Chondrocyte (in vitro differentiated cells): ENCODE measurements around the gene ERFL. TPM values are rescaled to one million over a fixed set of nuclear protein-coding genes. Genes with fewer than 3 reads are reported as not detected.

ENCODE experiments used
- DNase-seq: peaks from one replicate; pipeline ENCODE4 v3.0.0; 2021; ENCODE audit warnings: mixed read lengths, low spot score
- H3K27ac Mint-ChIP-seq: one replicate; pipeline ENCODE4 v1.8.0; 2021; ENCODE audit warnings: mild to moderate bottlenecking, moderate library complexity, mixed read lengths; ENCODE audit not compliant: unreplicated experiment
- H3K27me3 Mint-ChIP-seq: 2 replicates; pipeline ENCODE4 v1.8.0; 2021; ENCODE audit warnings: low read depth, mixed read lengths
- H3K36me3 Mint-ChIP-seq: 2 replicates; pipeline ENCODE4 v1.8.0; 2021; ENCODE audit warnings: low read depth, mixed read lengths
- H3K4me1 Mint-ChIP-seq: 2 replicates; pipeline ENCODE4 v1.8.0; 2021; ENCODE audit warnings: low read depth, mild to moderate bottlenecking, mixed read lengths
- H3K4me3 Mint-ChIP-seq: one replicate; pipeline ENCODE4 v1.8.0; 2021; ENCODE audit warnings: mild to moderate bottlenecking, moderate library complexity, mixed read lengths; ENCODE audit not compliant: unreplicated experiment
- H3K9me3 Mint-ChIP-seq: 2 replicates; pipeline ENCODE4 v1.8.0; 2021; ENCODE audit warnings: low read depth, mixed read lengths
- CTCF ChIP-seq: fragments of 200-600 bp; sonication (generic); IDR thresholded peaks from 2 replicates; pipeline ENCODE4 v1.5.0; 2021; ENCODE audit warnings: antibody characterized with exemption, mild to moderate bottlenecking, moderate library complexity
- total RNA-seq: library from RNA; stranded (reverse); gene quantifications from 3 replicates; pipeline ENCODE4 v1.2.1, GENCODE V29; 2021

ERFL gene
- total RNA-seq, 1 donor from 2014 or later = 0.35 TPM

GRCh38 chr19:41926028-41926762 lies 2.1 kb downstream of the ERFL start:
- no peak for TF ChIP-seq CTCF
- H3K4me3 Mint-ChIP-seq = no peak overlapping the region
- no peak for DNase-seq
- H3K9me3 Mint-ChIP-seq = no peaks in the 10 kb centered on the region
- no peak overlapping the region for H3K27ac Mint-ChIP-seq
- peaks cover 7% of the 10 kb centered on the region for H3K4me1 Mint-ChIP-seq
- peaks cover 5% of the 10 kb centered on the region for H3K36me3 Mint-ChIP-seq
- H3K27me3 Mint-ChIP-seq = peaks cover 37% of the 10 kb centered on the region

- DNase-seq = no peak
- no peak for TF ChIP-seq CTCF
- H3K36me3 Mint-ChIP-seq = peaks cover 5% of the 10 kb centered on the region
- peaks cover 7% of the 10 kb centered on the region for H3K4me1 Mint-ChIP-seq
- H3K27me3 Mint-ChIP-seq = peaks cover 31% of the 10 kb centered on the region
- H3K4me3 Mint-ChIP-seq = no peak overlapping the region
- H3K9me3 Mint-ChIP-seq = no peaks in the 10 kb centered on the region
- H3K27ac Mint-ChIP-seq = no peak overlapping the region
Observed at GRCh38 chr19:41925208-41926003, 2.8 kb downstream of the ERFL start.

- Mint-ChIP-seq H3K4me1 (peaks cover 7% of the 10 kb centered on the region), H3K4me3 (no peak overlapping the region)
- no peak for TF ChIP-seq CTCF
Observed at GRCh38 chr19:41924151-41925145, 3.8 kb downstream of the ERFL start.

GRCh38 chr19:41923045-41923788 lies 5.0 kb downstream of the ERFL start:
- H3K4me1 Mint-ChIP-seq = no peaks in the 10 kb centered on the region
- H3K4me3 Mint-ChIP-seq = no peak overlapping the region
- no peaks in the 10 kb centered on the region for H3K9me3 Mint-ChIP-seq
- H3K36me3 Mint-ChIP-seq = peaks cover 2% of the 10 kb centered on the region
- DNase-seq = no peak
- H3K27me3 Mint-ChIP-seq = peaks cover 15% of the 10 kb centered on the region
- no peak overlapping the region for H3K27ac Mint-ChIP-seq
- no peak for TF ChIP-seq CTCF

More at GRCh38 chr19:41924151-41925145, 3.8 kb downstream of the ERFL start:
- Mint-ChIP-seq H3K27me3 (peaks cover 22% of the 10 kb centered on the region), H3K27ac (no peak overlapping the region), H3K36me3 (peaks cover 5% of the 10 kb centered on the region), H3K9me3 (no peaks in the 10 kb centered on the region)
- no peak for DNase-seq
